ENCODE measurements around the gene SCNN1G. TPM values are rescaled to one million over a fixed set of nuclear protein-coding genes. Genes with fewer than 3 reads are reported as not detected.

Gene SCNN1G
- total and polyA plus RNA-seq, 12 donors = 0.03 to 0.30 (median 0.09) TPM; not detected in 8

- no peak for ATAC-seq
- H3K27me3 ChIP-seq = peaks cover 0 to 4% (median 0%) of the 10 kb centered on the region in 7 donors
- no peak overlapping the region for H3K4me3 ChIP-seq
- no peak for DNase-seq
- intact Hi-C loops (cut with DNase I) = no loop called here
- no peaks in the 10 kb centered on the region for H3K4me1 ChIP-seq
- H3K27ac ChIP-seq = no peak overlapping the region
- TF ChIP-seq CTCF (IDR thresholded peaks at IDR 0.05) = no peak
- no peaks in the 10 kb centered on the region for H3K36me3 ChIP-seq
- H3K9me3 ChIP-seq = no peaks in the 10 kb centered on the region
- WGBS, 2 donors = 60 to 67% methylated on average over 3 of the region's 3 CpGs
These were observed 73.9 kb downstream of the SCNN1G start for GRCh38 chr16:23256440-23256839.

GRCh38 chr16:23257682-23258081 is 75.1 kb downstream of the SCNN1G start:
- Histone ChIP-seq H3K4me1 (no peaks in the 10 kb centered on the region), H3K9me3 (no peaks in the 10 kb centered on the region), H3K4me3 (no peak overlapping the region), H3K36me3 (no peaks in the 10 kb centered on the region), H3K27me3 (peaks cover 0 to 4% (median 0%) of the 10 kb centered on the region in 7 donors), H3K27ac (no peak overlapping the region)
- WGBS, 2 donors = 81 to 93% methylated on average over 1 of the region's 1 CpG
- no peak for TF ChIP-seq CTCF (IDR thresholded peaks at IDR 0.05)
- ATAC-seq = no peak
- intact Hi-C loops (cut with DNase I) = no loop called here
- no peak for DNase-seq

DNA sequence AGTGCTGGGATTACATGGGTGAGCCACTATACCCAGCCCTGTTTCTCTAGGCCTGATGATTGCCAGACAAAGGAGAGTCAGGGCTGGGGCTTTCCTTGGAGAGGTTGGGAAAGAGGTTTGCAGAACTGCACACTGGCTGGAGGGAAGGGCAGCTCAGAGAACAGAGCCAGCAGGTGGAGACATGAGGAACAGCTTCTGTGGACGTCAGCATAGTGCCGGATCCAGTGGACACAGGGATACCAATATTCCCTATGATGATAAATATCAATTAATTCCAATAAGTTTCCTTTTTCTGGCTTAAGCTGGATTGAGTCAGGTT is 76.3 kb downstream of the SCNN1G start:
- no peaks in the 10 kb centered on the region for H3K36me3 ChIP-seq
- intact Hi-C loops (cut with DNase I) = no loop called here
- no peak overlapping the region for H3K4me3 ChIP-seq
- H3K27ac ChIP-seq = no peak overlapping the region
- H3K9me3 ChIP-seq = no peaks in the 10 kb centered on the region
- H3K27me3 ChIP-seq = peaks cover 0 to 7% (median 0%) of the 10 kb centered on the region in 7 donors
- DNase-seq (no peak), ATAC-seq (no peak)
- 64 to 71% methylated on average over 2 of the region's 2 CpGs for WGBS, 2 donors
- no peaks in the 10 kb centered on the region for H3K4me1 ChIP-seq
- TF ChIP-seq CTCF (IDR thresholded peaks at IDR 0.05) = no peak

Other genes with a start within 250 kb of the SCNN1G start
- 10 to 100 TPM; 19.0 to 32.1 (median 23.2) TPM for gene USP31, start 33.3 kb upstream of the SCNN1G start, total RNA-seq
- 10 to 100 TPM in 1 of 2 donors, 1 to 10 TPM in 1; 8.9 to 21.8 TPM for gene USP31, start 33.3 kb upstream of the SCNN1G start, polyA plus RNA-seq
- gene SCNN1B, start 119.6 kb downstream of the SCNN1G start, total RNA-seq = under 1 TPM in 6 of 10 donors, not detected in 4; 0.11 to 0.38 (median 0.22) TPM
- under 1 TPM; 0.15 to 0.25 TPM for gene SCNN1B, start 119.6 kb downstream of the SCNN1G start, polyA plus RNA-seq